SK-N-SH (cell line): ENCODE measurements around the gene ANK2. TPM values are rescaled to one million over a fixed set of nuclear protein-coding genes. Genes with fewer than 3 reads are reported as not detected.

Source experiments
- CTCF ChIA-PET: fragments of 300-600, 350-600 bp; formaldehyde crosslinking; extraction: SDS; loops from one replicate; lab custom pipeline; 2021; lab: Yijun Ruan, JAX
- POLR2A ChIA-PET: fragments of 350-600 bp; sonication (Branson Sonifier 250); formaldehyde crosslinking; extraction: SDS; loops from one replicate; lab custom pipeline; 2020; ENCODE audit warnings: antibody characterized with exemption, inconsistent platforms; lab: Yijun Ruan, JAX
- DNase-seq: peaks from one replicate; pipeline ENCODE4 v3.0.0; 2012
- H2AFZ ChIP-seq: fragments of 200-600 bp; sonication (generic); 2 replicates; pipeline ENCODE4 v1.8.1; 2016; ENCODE audit warnings: antibody characterized with exemption, mild to moderate bottlenecking, low read depth
- H3F3A ChIP-seq: fragments of 200-600 bp; sonication (generic); replicated peaks from 2 replicates; pipeline ENCODE3; 2016; ENCODE audit warnings: antibody characterized with exemption, mild to moderate bottlenecking; ENCODE audit not compliant: insufficient read depth
- H3K27ac ChIP-seq, 2 experiments: fragments of 200-500 bp in 1 of 2; fragments of 200-600 bp in 1 of 2; sonication (Bioruptor generic) in 1 of 2; sonication (generic), shearing (Covaris generic) in 1 of 2; 2 replicates each; pipeline versions ENCODE4 v1.5.1 to v1.6.1; 2014 to 2016; ENCODE audit warnings: low read depth in 2 of 2, inconsistent platforms in 1 of 2, low read length in 1 of 2, mild to moderate bottlenecking in 1 of 2, mixed read lengths in 1 of 2
- H3K27me3 ChIP-seq: fragments of 200-600 bp; sonication (generic), shearing (Covaris generic); 2 replicates; pipeline ENCODE4 v1.6.1; 2016; ENCODE audit warnings: mixed run types; ENCODE audit not compliant: insufficient read depth
- H3K36me3 ChIP-seq, 2 experiments: fragments of 200-500 bp in 1 of 2; fragments of 200-600 bp in 1 of 2; sonication (Bioruptor generic) in 1 of 2; sonication (generic) in 1 of 2; replicated peaks in 1 of 2; 2 replicates each; pipeline versions ENCODE3 to v1.5.1; 2014 to 2016; ENCODE audit warnings: low read length in 1 of 2, mild to moderate bottlenecking in 1 of 2; ENCODE audit not compliant: insufficient read depth in 2 of 2, control insufficient read depth in 1 of 2
- H3K4me1 ChIP-seq, 2 experiments: fragments of 200-500 bp in 1 of 2; fragments of 200-600 bp in 1 of 2; sonication (Bioruptor generic) in 1 of 2; sonication (generic), shearing (Covaris generic) in 1 of 2; 2 replicates each; pipeline versions ENCODE4 v1.5.1 to v1.6.1; 2014 to 2016; ENCODE audit warnings: low read depth in 1 of 2, low read length in 1 of 2, mixed run types in 1 of 2; ENCODE audit not compliant: insufficient read depth in 2 of 2, control insufficient read depth in 1 of 2
- H3K4me2 ChIP-seq: fragments of 200-600 bp; sonication (generic), shearing (Covaris generic); 2 replicates; pipeline ENCODE4 v1.6.1; 2017; ENCODE audit warnings: mixed run types
- H3K4me3 ChIP-seq, 2 experiments: fragments of 200-500 bp in 1 of 2; fragments of 200-600 bp in 1 of 2; sonication (Bioruptor generic) in 1 of 2; sonication (generic), shearing (Covaris generic) in 1 of 2; 2 replicates each; pipeline versions ENCODE4 v1.5.1 to v1.8.1; 2014 to 2016; ENCODE audit warnings: low read depth in 2 of 2, inconsistent platforms in 1 of 2, low read length in 1 of 2, mild to moderate bottlenecking in 1 of 2, mixed read lengths in 1 of 2, moderate library complexity in 1 of 2
- H3K79me2 ChIP-seq: fragments of 200-600 bp; sonication (generic); 2 replicates; pipeline ENCODE4 v1.8.1; 2017; ENCODE audit warnings: mild to moderate bottlenecking; ENCODE audit not compliant: insufficient read depth
- H3K9ac ChIP-seq: fragments of 200-600 bp; sonication (generic); 2 replicates; pipeline ENCODE4 v1.6.1; 2017; ENCODE audit warnings: mixed run types
- H3K9me2 ChIP-seq: fragments of 200-600 bp; sonication (generic); 2 replicates; pipeline ENCODE4 v1.6.1; 2017; ENCODE audit warnings: mixed run types
- H3K9me3 ChIP-seq: fragments of 200-600 bp; sonication (generic); 2 replicates; pipeline ENCODE4 v1.6.1; 2017; ENCODE audit warnings: mixed run types, mild to moderate bottlenecking, moderate library complexity
- H4K20me1 ChIP-seq: fragments of 200-600 bp; sonication (generic); 2 replicates; pipeline ENCODE4 v1.6.1; 2017; ENCODE audit warnings: mild to moderate bottlenecking, mixed run types; ENCODE audit not compliant: insufficient read depth
- CHD2 ChIP-seq: fragments of 150-350 bp; IDR thresholded peaks from 2 replicates; pipeline ENCODE4 v1.6.1; 2018; ENCODE audit warnings: low read length; ENCODE audit not compliant: partially characterized antibody
- CTCF ChIP-seq: fragments of 200-600 bp; sonication (generic); IDR thresholded peaks from 2 replicates; pipeline ENCODE4 v1.6.1; 2017; ENCODE audit warnings: antibody characterized with exemption, mild to moderate bottlenecking, moderate library complexity
- ELF1 ChIP-seq: IDR thresholded peaks from 2 replicates; pipeline ENCODE4 v1.4.0; 2012
- EP300 ChIP-seq, 2 experiments: IDR thresholded peaks; 2 replicates each; pipeline versions ENCODE4 v1.4.0 to v1.6.1; 2012; ENCODE audit warnings: borderline replicate concordance in 1 of 2, low read depth in 1 of 2, low read length in 1 of 2
- EZH2phosphoT487 ChIP-seq: fragments of 200-600 bp; sonication (generic); IDR thresholded peaks from 2 replicates; pipeline ENCODE4 v1.6.1; 2017; ENCODE audit warnings: low read depth, mixed run types, mild to moderate bottlenecking, antibody characterized with exemption, moderate library complexity, borderline replicate concordance
- FOSL2 ChIP-seq: IDR thresholded peaks from 2 replicates; pipeline ENCODE4 v1.4.0; 2012; ENCODE audit warnings: low read depth, mild to moderate bottlenecking, moderate library complexity, borderline replicate concordance
- FOXJ3 ChIP-seq: sonication (generic); formaldehyde crosslinking; IDR thresholded peaks from 2 replicates; pipeline ENCODE4 v1.5.1; 2020; ENCODE audit warnings: mild to moderate bottlenecking, missing genetic modification reagents
- FOXM1 ChIP-seq: IDR thresholded peaks from 2 replicates; pipeline ENCODE4 v1.4.0; 2012; ENCODE audit warnings: low read depth, mild to moderate bottlenecking
- GABPA ChIP-seq: IDR thresholded peaks from 2 replicates; pipeline ENCODE4 v1.4.0; 2012; ENCODE audit warnings: low read depth, mild to moderate bottlenecking
- JUND ChIP-seq: IDR thresholded peaks from 2 replicates; pipeline ENCODE4 v1.4.0; 2012
- MAX ChIP-seq: IDR thresholded peaks from 2 replicates; pipeline ENCODE4 v1.4.0; 2012; ENCODE audit warnings: low read depth
- MXI1 ChIP-seq: IDR thresholded peaks from 2 replicates; pipeline ENCODE4 v1.6.1; 2012; ENCODE audit warnings: mild to moderate bottlenecking, low read depth, low read length, improper control_type of control experiment
- POLR2AphosphoS5 ChIP-seq: IDR thresholded peaks from 2 replicates; pipeline ENCODE4 v1.6.1; 2012; ENCODE audit warnings: low read depth, low read length
- REST ChIP-seq: IDR thresholded peaks from 2 replicates; pipeline ENCODE4 v1.6.1; 2012; ENCODE audit warnings: mild to moderate bottlenecking, low read depth, low read length, moderate library complexity
- SMC3 ChIP-seq: IDR thresholded peaks from 2 replicates; pipeline ENCODE4 v1.6.1; 2012; ENCODE audit warnings: low read depth, low read length, improper control_type of control experiment
- TCF12 ChIP-seq: IDR thresholded peaks from 2 replicates; pipeline ENCODE4 v1.4.0; 2012
- WGBS: methylation state at CpG from one replicate; pipeline ENCODE4 v1.1.6; 2017; ENCODE audit warnings: low lambda C conversion rate; 5-methylcytosine and 5-hydroxymethylcytosine counted together
- polyA plus RNA-seq, 3 experiments: library from polyadenylated mRNA; depleted of rRNA; stranded (reverse); fragments of >200 nt; gene quantifications; 2 replicates each; pipeline ENCODE4 v1.2.3, GENCODE V29; 2012
- TF ChIP-seq, protein P1 (sequence below): fragments of 150-350 bp; IDR thresholded peaks from 2 replicates; pipeline ENCODE4 v1.6.1; 2016; ENCODE audit warnings: mild to moderate bottlenecking, low read depth, low read length
- TF ChIP-seq, protein P2 (sequence below): fragments of 150-350 bp; IDR thresholded peaks from 2 replicates; pipeline ENCODE4 v1.6.1; 2017; ENCODE audit warnings: antibody characterized with exemption, low read length, low read depth, borderline replicate concordance
- TF ChIP-seq, protein P3 (sequence below): IDR thresholded peaks from 2 replicates; pipeline ENCODE4; 2012

Gene ANK2
- polyA plus RNA-seq, 1 of the 3 experiments (the other 2 are of a cell fraction): 0.69 TPM

GRCh38 chr4:113013751-113014150 is 35.7 kb upstream of the ANK2 start:
- Histone ChIP-seq H3K79me2 (no peaks in the 10 kb centered on the region), H3K4me3 (no peak overlapping the region), H3K4me1 (peaks cover 0 to 20% of the 10 kb centered on the region in 2 experiments; a peak in 2 of 4 replicates), H3K27me3 (no peaks in the 10 kb centered on the region), H3K36me3 (no peaks in the 10 kb centered on the region), H3F3A (no peaks in the 10 kb centered on the region), H4K20me1 (no peaks in the 10 kb centered on the region), H3K9me2 (no peaks in the 10 kb centered on the region), H3K9ac (no peak overlapping the region), H3K9me3 (no peaks in the 10 kb centered on the region), H3K4me2 (no peak overlapping the region), H3K27ac (peak overlapping the region in 1 of 2 experiments; percentile 34; a peak in 2 of 4 replicates), H2AFZ (no peak overlapping the region)
- POLR2A ChIA-PET: no interaction called here
- CTCF ChIA-PET: interaction anchor here (1.0 kb wide), 1 partner anchor 62 kb away, joined by 3 read pairs; no protein-coding TSS in a partner anchor
- TF ChIP-seq CTCF: no peak
- TF ChIP-seq EZH2phosphoT487: no peak
- no peak for TF ChIP-seq TCF12
- no peak for TF ChIP-seq FOXM1
- no peak for TF ChIP-seq POLR2AphosphoS5
- no peak for TF ChIP-seq GABPA
- TF ChIP-seq, protein P1, sequence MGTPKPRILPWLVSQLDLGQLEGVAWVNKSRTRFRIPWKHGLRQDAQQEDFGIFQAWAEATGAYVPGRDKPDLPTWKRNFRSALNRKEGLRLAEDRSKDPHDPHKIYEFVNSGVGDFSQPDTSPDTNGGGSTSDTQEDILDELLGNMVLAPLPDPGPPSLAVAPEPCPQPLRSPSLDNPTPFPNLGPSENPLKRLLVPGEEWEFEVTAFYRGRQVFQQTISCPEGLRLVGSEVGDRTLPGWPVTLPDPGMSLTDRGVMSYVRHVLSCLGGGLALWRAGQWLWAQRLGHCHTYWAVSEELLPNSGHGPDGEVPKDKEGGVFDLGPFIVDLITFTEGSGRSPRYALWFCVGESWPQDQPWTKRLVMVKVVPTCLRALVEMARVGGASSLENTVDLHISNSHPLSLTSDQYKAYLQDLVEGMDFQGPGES: no peak
- no peak for TF ChIP-seq REST
- TF ChIP-seq, protein P2, sequence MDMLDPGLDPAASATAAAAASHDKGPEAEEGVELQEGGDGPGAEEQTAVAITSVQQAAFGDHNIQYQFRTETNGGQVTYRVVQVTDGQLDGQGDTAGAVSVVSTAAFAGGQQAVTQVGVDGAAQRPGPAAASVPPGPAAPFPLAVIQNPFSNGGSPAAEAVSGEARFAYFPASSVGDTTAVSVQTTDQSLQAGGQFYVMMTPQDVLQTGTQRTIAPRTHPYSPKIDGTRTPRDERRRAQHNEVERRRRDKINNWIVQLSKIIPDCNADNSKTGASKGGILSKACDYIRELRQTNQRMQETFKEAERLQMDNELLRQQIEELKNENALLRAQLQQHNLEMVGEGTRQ: no peak
- TF ChIP-seq CHD2: no peak
- no peak for TF ChIP-seq JUND
- TF ChIP-seq EP300 (IDR thresholded peaks at IDR 0.05; ENCODE audit: borderline replicate concordance in 1 of 2, low read depth in 1 of 2, low read length in 1 of 2): no peak
- TF ChIP-seq SMC3: no peak
- no peak for TF ChIP-seq ELF1
- no peak for TF ChIP-seq FOSL2
- TF ChIP-seq, protein P3, sequence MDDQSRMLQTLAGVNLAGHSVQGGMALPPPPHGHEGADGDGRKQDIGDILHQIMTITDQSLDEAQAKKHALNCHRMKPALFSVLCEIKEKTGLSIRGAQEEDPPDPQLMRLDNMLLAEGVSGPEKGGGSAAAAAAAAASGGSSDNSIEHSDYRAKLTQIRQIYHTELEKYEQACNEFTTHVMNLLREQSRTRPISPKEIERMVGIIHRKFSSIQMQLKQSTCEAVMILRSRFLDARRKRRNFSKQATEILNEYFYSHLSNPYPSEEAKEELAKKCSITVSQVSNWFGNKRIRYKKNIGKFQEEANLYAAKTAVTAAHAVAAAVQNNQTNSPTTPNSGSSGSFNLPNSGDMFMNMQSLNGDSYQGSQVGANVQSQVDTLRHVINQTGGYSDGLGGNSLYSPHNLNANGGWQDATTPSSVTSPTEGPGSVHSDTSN: no peak
- no peak for TF ChIP-seq MAX
- TF ChIP-seq MXI1: no peak
- no peak for TF ChIP-seq FOXJ3
- WGBS: 32% methylated on average over 1 of the region's 1 CpG
- DNase-seq: no peak
